HG02970 (cell line): ENCODE results near the gene GIT2.

Experiments
- ATAC-seq: cut with Tn5 transposase; IDR thresholded peaks from one replicate; pipeline ENCODE4 v1.9.1; 2021; ENCODE audit warnings: mild to moderate bottlenecking, moderate library complexity, moderate number of reproducible peaks; ENCODE audit not compliant: unreplicated experiment, low FRiP score

The GIT2 gene

DNA sequence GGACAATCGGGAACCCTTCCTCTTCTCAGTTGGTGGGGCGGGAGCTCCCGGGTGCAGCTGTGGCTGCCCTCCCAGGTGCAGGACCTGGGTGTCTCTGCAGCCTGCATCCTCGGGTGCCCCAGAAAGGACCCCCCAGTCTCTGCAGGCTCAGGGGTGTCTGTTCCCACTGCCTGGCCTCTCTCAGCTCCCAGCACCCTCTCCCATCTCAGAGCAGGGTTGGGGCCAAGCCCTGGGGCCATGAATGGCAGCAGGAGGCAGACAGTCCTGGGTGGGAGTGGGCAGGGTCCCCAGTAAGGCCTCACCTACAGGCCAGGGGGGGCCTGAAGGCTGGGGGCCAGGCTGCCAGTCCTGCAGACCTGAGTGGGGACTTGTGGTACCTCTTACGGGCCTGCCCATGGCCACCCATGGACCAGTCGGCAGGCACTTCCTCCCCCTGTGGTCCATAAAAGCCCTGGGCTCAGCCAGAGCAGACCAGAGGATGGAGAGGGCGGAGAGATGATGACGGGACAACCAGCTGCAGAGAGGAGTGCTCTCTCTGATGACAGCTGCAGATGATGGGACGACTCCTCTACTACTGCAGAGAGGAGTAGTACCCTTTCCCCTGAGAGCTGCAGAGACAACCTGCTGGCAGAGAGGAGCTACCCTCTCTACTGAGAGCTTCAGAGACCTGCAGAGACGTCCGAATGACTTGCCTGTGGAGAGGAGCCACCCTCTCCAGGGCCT lies 69.5 kb downstream of the GIT2 start:
- no peak for ATAC-seq

DNA sequence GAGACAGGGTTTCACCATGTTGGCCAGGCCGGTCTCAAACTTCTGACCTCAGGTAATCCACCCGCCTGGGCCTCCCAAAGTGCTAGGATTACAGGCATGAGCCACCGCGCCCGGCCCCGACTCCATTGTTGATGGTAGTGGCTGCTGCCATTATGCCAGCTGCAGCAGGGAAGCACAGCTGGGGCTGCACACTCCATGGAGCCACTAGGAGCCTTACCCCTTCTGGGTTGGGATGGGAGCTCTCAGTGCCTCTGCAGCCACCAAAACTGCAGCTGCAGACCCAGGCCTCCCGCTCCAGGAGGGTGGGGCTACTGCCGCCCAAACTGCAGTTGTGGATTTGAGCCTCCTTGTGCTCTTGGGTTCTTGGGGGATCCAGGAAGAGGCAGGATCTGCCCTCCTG lies 70.2 kb downstream of the GIT2 start:
- no peak for ATAC-seq

DNA sequence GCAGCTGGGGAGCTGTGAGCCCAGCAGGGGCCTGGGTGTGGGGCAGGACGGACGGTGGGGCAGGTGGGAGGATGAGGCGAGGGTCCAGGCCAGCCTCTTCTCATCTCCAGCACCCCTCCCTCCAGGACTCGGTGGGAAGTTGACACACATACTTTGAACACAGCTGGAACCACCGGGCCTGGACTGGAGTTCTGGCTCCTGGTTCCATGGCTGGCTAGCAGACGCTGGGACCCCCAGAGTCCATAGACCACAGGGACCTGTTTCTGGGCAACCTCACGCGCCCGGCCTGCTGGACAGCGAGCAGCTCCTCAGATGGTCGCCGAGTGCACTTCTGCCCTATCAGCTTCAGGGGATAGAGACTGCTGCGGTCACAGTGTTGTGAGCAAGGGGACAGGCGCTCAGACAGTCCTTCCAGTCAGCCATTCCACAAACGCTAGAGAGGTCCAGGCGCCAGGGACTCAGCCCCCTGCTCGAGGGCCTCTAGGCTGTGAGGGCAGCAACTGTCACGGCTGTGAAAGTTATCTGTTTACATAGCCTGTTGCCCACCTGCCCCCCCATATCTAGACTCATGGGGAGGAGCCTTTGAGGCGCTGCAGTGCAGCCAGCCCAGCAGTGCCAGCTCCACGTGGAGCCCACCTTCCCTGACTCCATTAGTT lies 70.9 kb downstream of the GIT2 start:
- ATAC-seq, result no peak

DNA sequence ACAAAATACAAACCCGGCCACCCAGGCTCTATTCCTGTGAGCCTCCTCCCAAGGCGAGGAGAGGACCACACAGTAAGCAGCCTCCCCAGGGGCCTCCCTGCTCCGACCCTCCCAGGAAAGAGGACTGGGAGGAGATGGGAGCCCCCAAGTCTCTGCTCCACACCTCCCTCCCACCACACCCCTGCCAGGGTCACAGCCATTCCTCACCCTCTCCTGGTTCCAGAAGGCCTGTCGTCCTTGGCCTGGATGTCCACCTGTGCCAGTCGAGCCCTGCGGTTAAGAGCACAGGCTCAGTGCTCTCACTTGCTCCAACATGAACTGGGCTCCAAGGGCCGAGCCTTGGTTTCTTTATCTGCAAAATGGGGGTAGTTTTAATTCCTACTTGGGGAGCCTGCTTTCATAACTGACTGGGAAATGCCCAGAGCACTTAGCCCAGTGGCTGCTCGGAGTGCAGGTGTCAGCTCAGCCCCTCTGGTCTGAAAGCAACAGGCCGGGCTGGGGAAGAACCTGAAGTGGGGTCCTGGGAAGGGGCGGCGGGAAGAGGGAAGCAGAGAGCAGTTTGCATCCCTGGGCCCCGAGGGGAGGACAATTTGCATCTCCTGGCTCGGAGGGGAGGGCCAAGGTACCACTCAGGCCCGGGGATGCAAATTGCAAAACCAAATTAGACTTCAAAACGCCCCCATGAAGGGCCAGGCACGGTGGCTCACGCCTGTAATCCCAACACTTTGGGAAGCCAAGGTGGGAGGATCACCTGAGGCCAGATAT lies 72.5 kb downstream of the GIT2 start:
- no peak for ATAC-seq

DNA sequence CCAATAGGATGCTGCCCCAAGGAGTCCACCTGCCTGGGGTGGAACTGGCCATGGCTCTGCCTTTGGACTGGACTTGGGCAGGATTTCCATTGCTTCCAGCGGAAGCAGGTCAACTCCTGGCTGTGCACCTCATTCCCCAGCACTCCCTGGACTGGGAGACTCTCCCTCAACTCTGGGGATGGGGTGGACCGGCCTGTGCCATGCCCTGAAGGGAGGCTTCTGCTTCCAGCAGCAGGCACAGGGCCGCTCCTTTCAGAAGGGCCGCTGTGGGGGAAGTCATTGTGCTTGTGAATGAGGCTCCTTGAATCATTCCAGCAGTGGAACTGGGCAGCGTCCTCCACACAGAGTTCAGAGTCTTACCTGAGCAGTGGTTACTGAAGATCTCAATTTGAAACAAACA lies 73.1 kb downstream of the GIT2 start:
- ATAC-seq, result no peak

DNA sequence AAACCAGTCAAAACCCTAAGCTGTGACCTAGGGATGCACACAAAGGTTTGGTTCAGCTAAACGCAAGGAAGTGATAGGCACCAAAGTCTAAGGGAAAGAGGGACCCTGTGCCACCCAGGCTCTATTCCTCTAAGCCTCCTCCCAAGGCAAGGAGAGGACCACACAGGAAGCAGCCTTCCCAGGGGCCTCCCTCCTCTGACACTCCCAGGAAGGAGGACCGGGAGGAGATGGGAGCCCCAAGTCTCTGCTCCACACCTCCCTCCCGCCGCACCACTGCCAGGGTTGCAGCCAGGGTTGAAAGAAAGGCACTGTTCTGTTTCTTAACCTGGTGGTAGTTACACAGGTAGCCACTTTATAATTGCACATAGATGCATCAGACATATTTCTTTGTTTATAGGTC lies 74.2 kb downstream of the GIT2 start:
- no peak for ATAC-seq

DNA sequence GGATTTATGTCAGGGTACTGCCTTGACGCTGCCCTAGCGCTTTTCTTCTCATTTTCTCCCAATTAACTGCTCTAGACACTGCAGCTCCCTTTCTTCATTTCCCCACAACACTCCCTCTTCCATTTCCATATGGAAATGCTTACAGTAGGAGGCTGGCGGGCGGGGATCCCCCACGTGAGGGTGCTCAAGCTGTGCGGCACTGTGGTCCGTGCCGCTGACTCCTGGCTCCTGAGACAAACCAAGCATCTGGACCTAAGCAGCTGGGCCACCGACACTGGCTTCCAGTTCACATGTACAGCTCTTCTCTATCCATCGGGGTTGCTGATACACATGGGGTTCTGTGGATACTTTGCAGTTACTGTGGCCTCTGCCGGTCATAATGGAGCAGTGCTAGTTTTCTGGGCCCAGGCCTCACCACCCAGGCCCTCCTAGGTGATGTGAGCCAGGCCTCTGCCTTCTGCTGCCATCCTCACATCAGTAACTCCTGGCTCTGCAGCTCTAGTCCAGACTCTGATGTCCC lies 75.8 kb downstream of the GIT2 start:
- ATAC-seq, result no peak

DNA sequence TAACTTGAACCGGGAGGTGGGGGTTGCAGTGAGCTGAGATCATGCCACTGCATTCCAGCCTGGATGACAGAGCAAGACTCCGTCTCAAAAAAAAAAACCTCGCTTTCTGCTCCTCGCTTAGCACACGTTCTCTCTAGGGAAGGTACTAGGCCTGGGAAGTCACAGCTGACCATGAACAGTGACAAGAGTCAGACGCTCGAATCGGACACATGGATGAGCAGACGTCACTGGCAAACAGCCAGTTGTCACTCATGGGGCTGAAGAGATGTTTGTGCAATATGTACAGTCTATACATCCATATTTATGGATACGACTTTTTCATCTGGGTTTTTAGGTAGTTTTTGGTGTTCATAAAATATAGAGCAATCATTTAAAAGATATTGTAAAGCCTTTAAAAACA lies 76.7 kb downstream of the GIT2 start:
- no peak for ATAC-seq

DNA sequence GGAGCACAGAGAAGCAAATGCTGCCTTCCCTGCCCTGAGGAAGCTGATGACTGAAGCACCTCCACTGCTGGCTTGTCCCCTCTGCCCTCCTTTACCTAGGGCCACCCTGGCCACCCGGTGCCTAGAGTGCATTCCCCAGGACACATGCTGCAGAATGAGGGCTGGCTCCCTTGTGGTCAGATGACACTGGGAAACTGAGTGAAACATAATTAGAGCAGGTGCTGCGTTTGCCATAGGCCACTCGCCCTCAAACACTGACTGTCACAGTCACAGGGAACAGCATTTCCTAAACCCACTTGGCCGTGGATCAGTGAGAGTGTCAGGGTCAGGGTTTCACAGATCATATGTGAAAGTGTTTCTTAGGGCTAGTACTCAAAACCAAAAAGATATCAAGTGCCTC lies 80.1 kb downstream of the GIT2 start:
- no peak for ATAC-seq

DNA sequence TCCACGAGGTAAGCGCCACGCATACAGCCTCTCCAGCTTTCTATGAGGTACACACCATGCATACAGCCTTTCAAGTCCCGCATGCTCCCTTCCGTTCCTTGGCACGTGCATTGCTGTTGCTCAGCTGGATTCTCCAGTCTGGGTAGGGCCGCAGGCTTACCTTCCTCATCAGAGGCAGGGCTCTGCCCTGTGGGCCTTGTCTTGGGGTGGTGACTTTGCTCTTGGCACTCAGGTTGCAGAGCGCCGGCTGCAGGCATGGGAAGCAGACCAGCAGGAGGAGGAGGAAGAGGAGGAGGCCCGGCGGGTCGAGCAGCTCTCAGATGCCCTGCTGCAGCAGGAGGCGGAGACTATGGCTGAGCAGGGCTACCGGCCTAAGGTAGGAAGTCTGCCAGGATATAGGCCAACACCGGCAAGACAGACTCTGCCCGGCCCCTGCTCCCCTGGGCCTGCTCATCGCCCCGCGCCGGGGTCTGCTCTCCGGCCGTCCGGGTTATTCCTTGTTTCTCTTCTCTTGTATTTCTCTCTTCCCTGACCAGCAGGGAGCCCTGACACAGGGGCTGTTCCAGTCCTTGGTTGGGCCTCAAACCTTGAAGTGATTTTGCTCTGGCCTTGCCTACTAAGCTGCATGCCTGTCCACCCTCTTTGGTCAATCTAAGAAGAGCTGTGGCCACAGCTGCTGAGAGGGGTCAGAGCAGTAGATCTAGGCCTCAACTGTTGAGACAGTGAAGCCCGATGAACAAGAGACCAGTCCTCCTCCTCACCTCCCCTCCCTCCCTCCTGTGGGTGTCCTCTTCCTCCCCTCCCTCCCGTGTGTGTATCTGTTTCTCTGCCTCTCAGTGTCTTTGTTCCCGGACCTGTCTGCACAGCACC lies 80.8 kb downstream of the GIT2 start:
- ATAC-seq, result no peak

DNA sequence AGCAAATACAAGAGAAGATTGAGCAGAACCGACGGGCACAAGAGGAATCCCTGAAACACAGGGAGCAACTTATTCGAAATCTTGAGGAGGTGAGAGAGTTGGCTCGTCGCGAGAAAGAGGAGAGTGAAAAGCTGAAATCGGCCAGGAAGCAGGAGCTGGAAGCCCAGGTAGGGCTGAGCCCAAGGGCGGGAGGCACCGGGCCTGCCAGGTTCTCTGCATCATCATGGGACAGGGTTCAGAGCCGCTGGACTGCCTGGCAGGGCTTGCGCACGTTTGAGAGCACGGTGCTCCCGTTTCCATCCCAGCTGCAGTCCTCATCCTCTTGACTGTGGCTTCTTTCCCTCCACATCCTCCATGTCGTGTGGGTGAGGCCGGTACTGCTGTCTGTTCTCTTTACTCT lies 81.7 kb downstream of the GIT2 start:
- no peak for ATAC-seq

DNA sequence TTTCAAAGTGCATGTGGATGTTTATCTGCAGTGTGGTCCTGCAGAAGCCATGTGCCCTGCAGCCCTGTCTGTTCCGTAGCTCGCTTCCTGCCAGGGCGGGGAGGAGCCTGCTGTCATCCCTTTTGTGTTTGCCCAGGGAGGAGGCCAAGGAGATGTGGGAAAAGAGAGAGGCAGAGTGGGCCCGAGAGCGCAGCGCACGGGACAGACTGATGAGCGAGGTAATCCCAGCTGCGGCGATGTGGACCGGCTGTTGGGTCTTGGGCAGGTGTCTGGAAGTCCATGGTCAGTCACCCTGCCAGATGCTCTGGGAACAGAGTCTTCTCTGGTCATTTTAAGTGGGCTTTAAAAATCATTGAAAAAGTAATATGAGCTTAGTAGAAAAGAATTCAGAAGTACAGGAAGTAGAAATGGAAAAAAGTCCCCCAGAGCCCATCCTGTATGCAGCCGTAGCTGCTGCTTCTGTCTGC lies 83.3 kb downstream of the GIT2 start:
- no peak for ATAC-seq

DNA sequence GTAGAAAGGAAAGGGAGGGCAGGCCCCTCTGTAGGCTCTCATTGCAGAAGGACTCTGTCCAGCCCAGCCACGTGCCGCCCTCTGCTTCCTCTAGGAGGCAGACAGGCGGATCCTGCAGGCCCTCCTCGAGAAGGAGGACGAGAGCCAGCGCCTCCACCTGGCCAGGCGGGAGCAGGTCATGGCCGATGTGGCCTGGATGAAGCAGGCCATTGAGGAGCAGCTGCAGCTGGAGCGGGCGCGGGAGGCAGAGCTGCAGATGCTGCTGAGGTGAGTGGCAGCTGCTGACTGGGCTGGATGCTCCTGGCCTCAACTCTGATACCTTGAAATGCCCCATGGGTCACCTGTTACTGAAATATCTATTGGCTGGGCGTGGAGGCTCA lies 85.2 kb downstream of the GIT2 start:
- ATAC-seq, result no peak

DNA sequence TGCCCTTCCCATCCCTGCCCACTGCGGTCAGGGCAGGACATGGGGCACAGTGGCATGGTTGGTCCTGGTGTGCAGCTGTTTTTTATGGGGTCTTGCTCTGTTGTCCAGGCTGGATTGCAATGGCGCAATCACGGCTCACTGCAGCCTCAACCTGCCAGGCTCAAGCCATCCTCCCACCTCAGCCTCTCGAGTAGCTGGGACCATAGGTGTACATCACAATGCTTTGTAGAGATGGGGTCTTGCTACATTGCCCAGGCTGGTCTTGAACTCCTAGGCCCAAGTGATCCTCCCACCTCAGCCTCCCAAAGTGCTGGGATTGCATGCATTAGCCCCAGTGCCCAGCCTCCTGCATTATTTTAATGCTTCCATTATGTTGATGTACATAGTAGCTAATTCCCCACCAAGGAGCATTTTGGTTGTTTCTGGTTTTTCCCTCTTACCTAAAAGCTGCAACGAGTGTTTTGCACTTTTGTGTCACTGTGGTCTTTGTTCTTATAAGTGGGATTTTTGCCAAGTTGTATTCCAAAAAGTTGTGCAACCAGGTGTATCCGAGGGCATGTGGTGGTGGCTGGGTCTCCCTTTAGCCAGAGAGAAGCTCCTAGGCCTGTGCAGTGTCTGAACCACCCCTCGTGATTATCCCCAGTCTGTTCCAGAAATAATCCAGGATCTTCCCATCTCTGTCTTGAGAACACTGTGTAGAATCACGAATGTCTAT lies 85.8 kb downstream of the GIT2 start:
- ATAC-seq, result no peak

DNA sequence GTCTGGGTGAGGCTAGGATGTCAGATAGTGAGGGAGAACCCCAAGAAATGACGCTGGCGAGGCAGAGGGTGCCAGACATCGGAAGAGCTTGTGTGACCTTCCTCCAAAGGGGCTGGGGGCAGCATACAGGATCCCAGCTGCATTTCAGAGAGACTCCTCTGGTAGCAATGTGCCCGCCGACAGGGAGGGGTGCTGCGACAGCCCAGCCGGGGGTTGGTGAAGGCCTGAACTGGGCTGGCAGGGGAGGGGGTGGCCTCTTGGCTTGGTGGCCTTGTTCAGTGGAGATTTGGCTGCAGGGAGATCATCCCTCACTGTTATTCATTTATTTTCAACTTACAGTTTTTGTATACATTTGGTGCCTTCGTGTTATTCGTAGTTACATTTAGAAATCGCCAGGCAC lies 90.9 kb downstream of the GIT2 start:
- ATAC-seq, result no peak

DNA sequence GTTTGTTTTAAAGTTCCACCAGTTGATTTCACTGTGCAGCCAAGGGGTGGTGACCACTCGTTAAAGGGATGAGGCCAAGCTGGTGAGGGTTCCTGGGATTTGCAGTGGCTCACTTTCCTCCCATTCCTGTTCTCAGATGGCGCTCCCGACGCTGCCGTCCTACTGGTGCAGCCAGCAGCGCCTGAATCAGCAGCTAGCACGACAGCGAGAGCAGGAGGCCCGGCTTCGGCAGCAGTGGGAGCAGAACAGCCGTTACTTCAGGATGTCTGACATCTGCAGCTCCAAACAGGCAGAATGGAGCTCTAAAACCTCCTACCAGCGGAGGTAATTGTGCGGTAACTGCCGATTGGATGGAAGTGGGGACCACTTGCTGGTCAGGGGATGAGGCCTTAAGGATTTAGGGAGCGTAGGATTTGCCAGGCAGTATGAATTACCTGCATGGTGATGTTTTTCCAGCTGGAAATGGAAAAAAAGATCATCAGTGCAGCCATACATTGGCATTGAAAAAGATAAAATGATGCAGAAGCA lies 93.2 kb downstream of the GIT2 start:
- no peak for ATAC-seq

DNA sequence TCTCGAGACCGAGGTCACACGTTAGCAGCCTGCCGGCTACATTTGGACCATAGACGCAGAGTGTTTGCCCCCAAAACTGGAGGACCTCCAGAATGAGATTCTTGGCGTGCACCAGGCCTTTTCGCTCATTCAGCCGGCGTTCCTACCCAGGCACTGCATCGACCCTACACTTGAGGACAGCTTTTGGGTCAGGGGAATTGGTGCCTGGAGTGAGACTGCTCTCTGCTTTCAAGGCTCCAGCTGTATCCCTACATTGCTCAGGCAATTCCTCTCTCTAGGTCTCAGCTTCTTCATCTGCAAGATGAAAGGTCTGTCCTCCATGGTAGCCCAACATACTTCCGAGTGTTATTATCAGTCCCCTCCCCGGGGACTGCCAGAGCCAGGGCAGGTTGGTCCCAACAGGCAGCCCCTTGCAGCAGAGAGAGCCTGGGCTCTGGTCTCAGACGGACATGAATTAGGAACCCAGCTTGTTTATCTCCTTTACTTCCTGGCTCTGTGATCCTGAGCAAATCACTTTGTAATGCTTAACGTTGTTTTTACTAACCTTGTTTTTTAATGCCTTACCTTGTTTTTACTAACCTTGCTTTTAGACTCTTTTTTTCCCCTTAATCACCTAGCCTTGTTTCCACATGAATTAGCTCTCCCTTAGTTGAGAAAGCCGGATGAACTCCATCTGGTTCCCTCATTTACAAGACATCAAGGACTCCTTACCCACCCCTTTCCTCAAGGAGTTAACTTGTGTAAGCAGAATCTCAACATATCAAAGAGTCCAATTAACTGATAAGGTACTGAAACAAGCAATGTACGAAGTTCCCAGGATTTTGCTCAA lies 95.2 kb downstream of the GIT2 start:
- ATAC-seq, result no peak
